Smooth muscle cell (in vitro differentiated cells): ENCODE results near the gene RC3H1. TPM values are rescaled to one million over a fixed set of nuclear protein-coding genes. Genes with fewer than 3 reads are reported as not detected.
"Not testable (repeated sequence)": the region's sequence is repeated elsewhere in the genome, so short reads cannot be mapped to it uniquely, and the experiment has no call there.

Experiments
- DNase-seq: peaks from one replicate; lab custom pipeline; 2025; ENCODE audit not compliant: unreplicated experiment; lab: John Stamatoyannopoulos, UW
- H2AFZ ChIP-seq: fragments of 200-600 bp; sonication (generic); 2 replicates; pipeline ENCODE4 v1.6.0; 2016; ENCODE audit warnings: antibody characterized with exemption, low read depth, mild to moderate bottlenecking
- H3F3A ChIP-seq: fragments of 200-600 bp; sonication (generic); 2 replicates; pipeline ENCODE4 v1.6.0; 2017; ENCODE audit warnings: antibody characterized with exemption, low read depth
- H3K27ac ChIP-seq: fragments of 200-600 bp; sonication (generic); 2 replicates; pipeline ENCODE4 v1.5.1; 2016; ENCODE audit warnings: low read depth, mild to moderate bottlenecking
- H3K27me3 ChIP-seq: fragments of 200-600 bp; sonication (generic); 2 replicates; pipeline ENCODE4 v1.6.1; 2016; ENCODE audit warnings: low read depth, mild to moderate bottlenecking
- H3K36me3 ChIP-seq: fragments of 200-600 bp; sonication (generic); 2 replicates; pipeline ENCODE4 v1.5.1; 2016; ENCODE audit warnings: low read depth
- H3K4me1 ChIP-seq: fragments of 200-600 bp; sonication (generic); 2 replicates; pipeline ENCODE4 v1.5.1; 2016; ENCODE audit warnings: low read depth
- H3K4me2 ChIP-seq: fragments of 200-600 bp; sonication (generic); 2 replicates; pipeline ENCODE4 v1.6.0; 2016; ENCODE audit warnings: mild to moderate bottlenecking
- H3K4me3 ChIP-seq: fragments of 200-600 bp; sonication (generic); 2 replicates; pipeline ENCODE4 v1.5.1; 2016; ENCODE audit warnings: mild to moderate bottlenecking
- H3K79me2 ChIP-seq: fragments of 200-600 bp; sonication (generic); 2 replicates; pipeline ENCODE4 v1.6.0; 2016; ENCODE audit warnings: low read depth, mild to moderate bottlenecking
- H3K9ac ChIP-seq: fragments of 200-600 bp; sonication (generic); 2 replicates; pipeline ENCODE4 v1.6.0; 2016; ENCODE audit warnings: low read depth
- H3K9me3 ChIP-seq: fragments of 200-600 bp; sonication (generic); replicated peaks from 2 replicates; pipeline ENCODE4 v1.5.1; 2016; ENCODE audit warnings: low read depth
- H4K20me1 ChIP-seq: fragments of 200-600 bp; sonication (generic); 2 replicates; pipeline ENCODE4 v1.6.0; 2016; ENCODE audit warnings: low read depth
- WGBS: methylation state at CpG from one replicate; pipeline ENCODE4 v1.1.7; 2016; ENCODE audit warnings: low lambda C conversion rate; 5-methylcytosine and 5-hydroxymethylcytosine counted together
- polyA plus RNA-seq: library from polyadenylated mRNA; unstranded; fragments of >200 nt; fragmentation: Nextera tagmentation; extraction: Ambion mirVana; gene quantifications from 2 replicates; pipeline ENCODE4 v1.2.1, GENCODE V29; 2016
- total RNA-seq: library from RNA; depleted of rRNA; stranded (reverse); fragments of >200 nt; gene quantifications from 2 replicates; pipeline ENCODE4 v1.2.3, GENCODE V29; 2014
- TF ChIP-seq, protein P1 (sequence below): fragments of 200-600 bp; sonication (generic); IDR thresholded peaks from 2 replicates; pipeline ENCODE4 v1.5.1; 2017; ENCODE audit warnings: borderline replicate concordance, mild to moderate bottlenecking, antibody characterized with exemption; ENCODE audit not compliant: insufficient read depth, poor library complexity, severe bottlenecking

Gene RC3H1
- total and polyA plus RNA-seq, 2 experiments from 2014 or later, result 3.9 to 21.6 TPM

DNA sequence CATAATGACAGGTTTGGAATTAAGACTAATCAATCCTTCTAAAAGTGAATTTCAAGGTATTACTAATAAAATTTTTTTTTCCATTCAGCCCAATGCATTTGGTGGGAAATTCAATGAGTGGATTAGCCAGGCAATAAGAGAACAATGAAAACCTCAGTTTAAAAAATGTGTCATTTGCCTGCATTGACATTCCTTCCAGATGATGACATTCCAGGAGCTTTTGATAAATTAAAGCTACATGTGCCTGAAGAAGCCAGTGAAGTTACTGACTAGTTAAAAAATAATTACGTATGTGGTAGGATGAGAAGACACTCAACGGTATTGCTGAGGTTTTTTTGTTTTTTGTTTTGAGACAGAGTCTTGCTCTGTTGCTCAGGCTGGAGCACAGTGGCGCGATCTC lies 37.9 kb upstream of the RC3H1 start:
- 91% methylated on average over 4 of the region's 4 CpGs for WGBS
- no peaks in the 10 kb centered on the region for H3K4me1 ChIP-seq
- no peaks in the 10 kb centered on the region for H3K36me3 ChIP-seq
- no peaks in the 10 kb centered on the region for H3K9me3 ChIP-seq
- H3K27me3 ChIP-seq, result no peaks in the 10 kb centered on the region
- no peak overlapping the region for H3K27ac ChIP-seq
- TF ChIP-seq, protein P1, sequence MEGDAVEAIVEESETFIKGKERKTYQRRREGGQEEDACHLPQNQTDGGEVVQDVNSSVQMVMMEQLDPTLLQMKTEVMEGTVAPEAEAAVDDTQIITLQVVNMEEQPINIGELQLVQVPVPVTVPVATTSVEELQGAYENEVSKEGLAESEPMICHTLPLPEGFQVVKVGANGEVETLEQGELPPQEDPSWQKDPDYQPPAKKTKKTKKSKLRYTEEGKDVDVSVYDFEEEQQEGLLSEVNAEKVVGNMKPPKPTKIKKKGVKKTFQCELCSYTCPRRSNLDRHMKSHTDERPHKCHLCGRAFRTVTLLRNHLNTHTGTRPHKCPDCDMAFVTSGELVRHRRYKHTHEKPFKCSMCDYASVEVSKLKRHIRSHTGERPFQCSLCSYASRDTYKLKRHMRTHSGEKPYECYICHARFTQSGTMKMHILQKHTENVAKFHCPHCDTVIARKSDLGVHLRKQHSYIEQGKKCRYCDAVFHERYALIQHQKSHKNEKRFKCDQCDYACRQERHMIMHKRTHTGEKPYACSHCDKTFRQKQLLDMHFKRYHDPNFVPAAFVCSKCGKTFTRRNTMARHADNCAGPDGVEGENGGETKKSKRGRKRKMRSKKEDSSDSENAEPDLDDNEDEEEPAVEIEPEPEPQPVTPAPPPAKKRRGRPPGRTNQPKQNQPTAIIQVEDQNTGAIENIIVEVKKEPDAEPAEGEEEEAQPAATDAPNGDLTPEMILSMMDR, result no peak
- H3F3A ChIP-seq, result no peaks in the 10 kb centered on the region
- H3K79me2 ChIP-seq, result no peaks in the 10 kb centered on the region
- H2AFZ ChIP-seq, result no peak overlapping the region
- no peak for DNase-seq
- no peak overlapping the region for H3K4me2 ChIP-seq
- H4K20me1 ChIP-seq, result no peaks in the 10 kb centered on the region
- H3K9ac ChIP-seq, result no peak overlapping the region
- no peak overlapping the region for H3K4me3 ChIP-seq

DNA sequence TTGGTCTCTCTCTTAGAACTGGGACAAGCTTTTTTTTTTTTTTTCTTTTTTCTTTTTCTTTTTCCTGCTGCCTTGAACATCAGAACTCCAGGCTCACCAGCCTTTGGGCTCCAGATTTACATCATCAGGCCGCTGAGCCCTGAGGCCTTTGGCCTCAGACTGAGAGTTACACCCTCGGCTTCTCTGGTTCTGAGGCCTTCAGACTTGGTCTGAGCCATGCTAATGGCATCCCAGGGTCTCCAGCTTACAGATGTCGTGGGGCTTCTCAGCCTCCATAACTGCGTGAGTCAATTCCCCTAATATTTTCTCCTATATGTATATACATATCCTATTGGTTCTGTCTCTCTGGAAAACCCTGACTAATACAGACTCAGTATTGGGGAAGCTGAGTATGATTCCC lies 36.5 kb upstream of the RC3H1 start:
- Histone ChIP-seq H3K9me3 (no peaks in the 10 kb centered on the region), H3K4me1 (no peaks in the 10 kb centered on the region), H3K4me2 (no peak overlapping the region), H3K36me3 (no peaks in the 10 kb centered on the region), H3K4me3 (no peak overlapping the region), H4K20me1 (no peaks in the 10 kb centered on the region), H3K27ac (no peak overlapping the region), H3K79me2 (no peaks in the 10 kb centered on the region), H3K27me3 (no peaks in the 10 kb centered on the region), H3F3A (no peaks in the 10 kb centered on the region), H3K9ac (no peak overlapping the region), H2AFZ (no peak overlapping the region)
- 70% methylated on average over 4 of the region's 4 CpGs for WGBS
- DNase-seq, result no peak
- TF ChIP-seq, protein P1, result no peak

- H3K9ac ChIP-seq, H3K79me2 ChIP-seq, H3K4me2 ChIP-seq, H3K27ac ChIP-seq, H3K9me3 ChIP-seq, H2AFZ ChIP-seq, H3K27me3 ChIP-seq, H3K36me3 ChIP-seq, DNase-seq, H3K4me1 ChIP-seq, H3K4me3 ChIP-seq, H3F3A ChIP-seq, H4K20me1 ChIP-seq: not testable (repeated sequence)
- WGBS, result 98% methylated on average over 26 of the region's 28 CpGs
Measured at GRCh38 chr1:174056609-174057008, 34.5 kb upstream of the RC3H1 start.

DNA sequence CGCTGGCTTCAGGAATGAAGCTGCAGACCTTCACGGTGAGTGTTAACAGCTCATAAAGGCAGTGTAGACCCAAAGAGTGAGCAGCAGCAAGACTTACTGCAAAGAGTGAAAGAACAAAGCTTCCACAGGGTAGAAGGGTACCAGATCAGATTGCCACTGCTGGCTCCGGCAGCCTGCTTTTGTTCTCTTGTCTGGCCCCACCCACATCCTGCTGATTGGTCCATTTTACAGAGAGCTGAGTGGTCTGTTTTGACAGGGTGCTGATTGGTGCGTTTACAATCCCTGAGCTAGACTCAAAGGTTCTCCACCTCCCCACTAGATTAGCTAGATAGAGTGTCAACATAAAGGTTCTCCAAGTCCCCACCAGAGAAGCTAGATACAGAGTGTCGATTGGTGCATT lies 33.6 kb upstream of the RC3H1 start:
- H2AFZ ChIP-seq, H3F3A ChIP-seq, H4K20me1 ChIP-seq, H3K36me3 ChIP-seq, H3K9me3 ChIP-seq, H3K27me3 ChIP-seq, H3K4me1 ChIP-seq, H3K79me2 ChIP-seq, DNase-seq, H3K9ac ChIP-seq, H3K27ac ChIP-seq, H3K4me3 ChIP-seq, H3K4me2 ChIP-seq: not testable (repeated sequence)
- 95% methylated on average over 5 of the region's 5 CpGs for WGBS

DNA sequence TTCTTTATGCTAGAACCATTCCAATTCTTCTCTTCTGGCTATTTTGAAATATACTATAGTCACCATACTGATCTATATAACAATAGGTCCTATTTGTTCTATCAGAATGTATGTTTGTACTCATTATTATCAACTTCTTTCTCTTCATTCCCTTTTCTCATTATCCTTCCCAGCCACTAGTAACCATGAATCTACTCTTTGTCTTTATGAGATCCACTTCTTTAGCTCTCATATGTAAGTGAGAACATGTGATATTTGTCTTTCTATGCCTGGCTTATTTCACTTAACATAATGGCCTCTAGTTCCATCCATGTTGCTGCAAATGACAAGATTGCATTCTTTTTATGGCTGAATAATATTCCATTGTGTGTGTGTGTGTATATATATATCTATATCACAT lies 31.7 kb upstream of the RC3H1 start:
- Histone ChIP-seq H3K4me1 (no peaks in the 10 kb centered on the region), H3K27ac (no peak overlapping the region), H3K4me3 (no peak overlapping the region), H4K20me1 (no peaks in the 10 kb centered on the region), H3K4me2 (no peak overlapping the region), H3K27me3 (no peaks in the 10 kb centered on the region), H3K36me3 (no peaks in the 10 kb centered on the region), H2AFZ (no peak overlapping the region), H3K79me2 (no peaks in the 10 kb centered on the region), H3F3A (no peaks in the 10 kb centered on the region), H3K9ac (no peak overlapping the region), H3K9me3 (no peaks in the 10 kb centered on the region)
- DNase-seq, result no peak
- TF ChIP-seq, protein P1, result no peak
